Right lobe of liver (tissue), 6 donors: ENCODE results near the gene DUOXA2. TPM values are rescaled to one million over a fixed set of nuclear protein-coding genes. Genes with fewer than 3 reads are reported as not detected.

Experiments used
- ATAC-seq, 4 donors: fragments of 200-7000 bp; cut with Tn5 transposase; one replicate each; pipeline ENCODE4 v1.9.1; 2020; ENCODE audit warnings: mild to moderate bottlenecking in 4 of 4, moderate library complexity in 4 of 4
- DNase-seq, 3 donors: peaks; one replicate each; pipeline ENCODE4 v3.0.0-alpha.2; 2020
- H3K27ac ChIP-seq, 3 donors: fragments of 200-600 bp; one replicate each; pipeline ENCODE4 v1.8.0; 2022
- H3K27me3 ChIP-seq, 2 donors: fragments of 200-600 bp; one replicate each; pipeline ENCODE4 v1.8.0; 2022
- H3K36me3 ChIP-seq, 4 donors: fragments of 200-600 bp; sonication (generic) in 1 of 4; one replicate each; pipeline versions ENCODE4 v1.5.1 to v1.8.0; 2017 to 2022; ENCODE audit warnings: control low read depth in 1 of 4
- H3K4me1 ChIP-seq, 4 donors: fragments of 200-600 bp; sonication (generic) in 1 of 4; one replicate each; pipeline versions ENCODE4 v1.5.1 to v1.8.0; 2017 to 2022; ENCODE audit warnings: control low read depth in 1 of 4
- H3K4me3 ChIP-seq, 3 donors: fragments of 200-600 bp; one replicate each; pipeline ENCODE4 v1.8.0; 2022
- H3K9me3 ChIP-seq, 4 donors: fragments of 200-600 bp; sonication (generic) in 1 of 4; one replicate each; pipeline versions ENCODE4 v1.5.1 to v1.8.0; 2017 to 2022; ENCODE audit warnings: control low read depth in 1 of 4
- POLR2A ChIP-seq: fragments of 450-650 bp; IDR thresholded peaks from one replicate; pipeline ENCODE4 v1.6.1; 2017; ENCODE audit warnings: antibody characterized with exemption, mild to moderate bottlenecking
- WGBS: methylation state at CpG from one replicate; pipeline ENCODE4 v1.1.6; 2018; ENCODE audit warnings: low coverage, low lambda C conversion rate; ENCODE audit not compliant: insufficient coverage; ENCODE audit errors: missing lambda C conversion rate; 5-methylcytosine and 5-hydroxymethylcytosine counted together
- intact Hi-C, 2 donors: fragments of 100-400 bp; cut with DNase I; formaldehyde crosslinking; loops; one replicate each; pipeline versions ENCODE4 v1.11.2 to v1.14.1; 2022
- total RNA-seq, 6 experiments: library from RNA; depleted of rRNA in 2 of 6; stranded (reverse); fragments of >200 nt in 2 of 6; fragmentation: NEBNext Ultra II Directional in 3 of 6; extraction: Animal tissue kit (Norgen Biotek cat#: 25700) in 3 of 6; gene quantifications; one replicate each; pipeline versions ENCODE4 v1.1.0 to v1.2.4, GENCODE V29; 2016 to 2023
- TF ChIP-seq, protein P1 (sequence below), 4 donors: fragments of 200-600 bp in 3 of 4; fragments of 450-650 bp in 1 of 4; IDR thresholded peaks; one replicate each; pipeline versions ENCODE4 v1.5.1 to v1.8.0; 2016 to 2022; ENCODE audit warnings: antibody characterized with exemption in 4 of 4, mild to moderate bottlenecking in 2 of 4
- donor health status: DM: no; HTN: yes; CAD: no.
- donor health status: DM: no; HTN: no; CAD: no.
- donor health status: DM: no; HTN: no; CAD: no.
- donor health status: DM: no; HTN: yes; CAD: no.
- donor health status: DM: no; HTN: yes; CAD: no.

DUOXA2 gene
- total RNA-seq, 6 experiments from 2014 or later, result 1.4 TPM; not detected in 5

GRCh38 chr15:45105586-45105985 is 8.5 kb upstream of the DUOXA2 start:
- ATAC-seq, result no peak
- no peak for DNase-seq
- Histone ChIP-seq H3K27ac (no peak overlapping the region), H3K27me3 (no peaks in the 10 kb centered on the region), H3K4me1 (no peaks in the 10 kb centered on the region), H3K9me3 (no peaks in the 10 kb centered on the region), H3K36me3 (no peaks in the 10 kb centered on the region), H3K4me3 (no peak overlapping the region)
- intact Hi-C loops, result no loop called here
- TF ChIP-seq, protein P1, sequence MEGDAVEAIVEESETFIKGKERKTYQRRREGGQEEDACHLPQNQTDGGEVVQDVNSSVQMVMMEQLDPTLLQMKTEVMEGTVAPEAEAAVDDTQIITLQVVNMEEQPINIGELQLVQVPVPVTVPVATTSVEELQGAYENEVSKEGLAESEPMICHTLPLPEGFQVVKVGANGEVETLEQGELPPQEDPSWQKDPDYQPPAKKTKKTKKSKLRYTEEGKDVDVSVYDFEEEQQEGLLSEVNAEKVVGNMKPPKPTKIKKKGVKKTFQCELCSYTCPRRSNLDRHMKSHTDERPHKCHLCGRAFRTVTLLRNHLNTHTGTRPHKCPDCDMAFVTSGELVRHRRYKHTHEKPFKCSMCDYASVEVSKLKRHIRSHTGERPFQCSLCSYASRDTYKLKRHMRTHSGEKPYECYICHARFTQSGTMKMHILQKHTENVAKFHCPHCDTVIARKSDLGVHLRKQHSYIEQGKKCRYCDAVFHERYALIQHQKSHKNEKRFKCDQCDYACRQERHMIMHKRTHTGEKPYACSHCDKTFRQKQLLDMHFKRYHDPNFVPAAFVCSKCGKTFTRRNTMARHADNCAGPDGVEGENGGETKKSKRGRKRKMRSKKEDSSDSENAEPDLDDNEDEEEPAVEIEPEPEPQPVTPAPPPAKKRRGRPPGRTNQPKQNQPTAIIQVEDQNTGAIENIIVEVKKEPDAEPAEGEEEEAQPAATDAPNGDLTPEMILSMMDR (IDR thresholded peaks at IDR 0.05), result no peak
- TF ChIP-seq POLR2A, result no peak
- 40% methylated on average over 1 of the region's 11 CpGs for WGBS

DNA sequence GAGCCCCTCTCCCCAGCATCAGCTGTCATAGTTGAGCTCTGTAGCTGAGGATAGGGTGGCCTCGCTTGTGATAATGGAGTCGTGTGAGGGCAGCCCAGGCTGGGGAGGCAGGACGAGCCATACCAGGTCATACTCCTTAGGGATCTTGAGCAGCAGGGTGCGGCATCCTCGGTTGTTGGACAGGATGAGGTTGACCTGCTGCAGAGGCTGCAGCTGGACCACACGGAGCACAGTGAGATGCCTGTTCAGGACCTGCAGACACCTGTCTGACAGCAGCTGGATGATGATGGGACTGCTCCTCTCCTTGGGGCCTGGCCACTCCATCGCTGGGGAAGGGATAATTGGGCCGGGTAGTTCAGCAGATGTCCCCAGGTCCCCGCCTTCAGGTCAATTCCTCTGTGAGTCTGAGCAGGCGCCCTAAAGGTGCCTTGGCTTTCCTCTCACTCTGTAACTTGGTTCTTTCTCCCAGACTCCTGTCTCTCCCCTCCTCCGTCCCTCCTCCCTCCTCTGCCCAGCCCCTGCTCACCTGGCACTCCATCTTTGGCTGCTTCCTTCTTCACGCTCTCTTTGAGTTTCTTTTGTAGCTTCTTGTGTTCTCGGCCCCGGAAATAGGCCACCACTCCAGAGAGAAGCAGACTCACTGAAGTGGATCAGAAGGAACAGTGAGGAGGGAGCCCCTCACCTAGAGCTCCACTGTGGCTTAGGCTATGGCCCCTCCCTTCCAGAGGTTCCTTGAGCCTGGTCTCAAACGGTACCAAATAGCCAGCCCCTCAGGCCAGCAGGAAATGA is 7.9 kb upstream of the DUOXA2 start:
- H3K36me3 ChIP-seq, result no peaks in the 10 kb centered on the region
- ATAC-seq, result no peak
- H3K9me3 ChIP-seq, result no peaks in the 10 kb centered on the region
- DNase-seq, result no peak
- intact Hi-C loops, result no loop called here
- TF ChIP-seq, protein P1 (IDR thresholded peaks at IDR 0.05), result no peak
- TF ChIP-seq POLR2A, result no peak
- H3K4me3 ChIP-seq, result no peak overlapping the region
- H3K4me1 ChIP-seq, result no peaks in the 10 kb centered on the region
- no peak overlapping the region for H3K27ac ChIP-seq
- no peaks in the 10 kb centered on the region for H3K27me3 ChIP-seq
- 72% methylated on average over 5 of the region's 15 CpGs for WGBS

DNA sequence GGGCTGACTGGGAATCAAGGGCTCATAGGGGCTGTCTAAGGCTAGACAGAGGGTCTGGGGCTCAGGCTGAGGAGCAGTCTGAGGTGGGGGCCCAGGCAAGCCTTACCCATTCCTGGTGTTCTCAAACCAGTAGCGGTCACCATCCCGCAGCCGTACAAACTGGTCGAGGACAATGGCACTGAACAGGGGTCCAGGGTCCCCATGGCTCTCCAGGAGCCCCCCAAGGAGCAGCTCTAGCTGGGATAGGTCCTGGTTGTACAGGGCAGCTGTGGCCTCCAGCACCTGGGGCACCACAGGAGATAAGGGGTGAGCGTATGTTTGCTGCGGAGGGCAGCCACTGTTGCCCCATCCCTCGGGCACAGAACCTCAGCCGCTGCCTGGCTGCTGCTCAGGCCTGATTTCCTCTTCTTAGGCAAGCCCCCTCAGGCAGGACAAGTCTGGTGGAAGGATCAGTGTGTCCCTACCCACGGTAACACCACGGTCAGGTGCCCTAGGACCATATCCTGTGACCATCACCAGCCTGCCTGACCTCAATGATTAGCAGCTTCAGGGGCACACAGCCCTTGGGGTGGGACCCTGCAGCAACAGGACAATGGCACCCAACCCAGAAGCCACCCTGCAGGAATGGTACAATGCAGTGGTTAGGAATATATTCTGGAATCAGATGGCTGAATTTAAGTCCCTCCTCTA is 6.0 kb upstream of the DUOXA2 start:
- no peak for ATAC-seq
- Histone ChIP-seq H3K9me3 (no peaks in the 10 kb centered on the region), H3K27me3 (peaks cover 0 to 6% of the 10 kb centered on the region in 2 donors), H3K4me1 (no peaks in the 10 kb centered on the region), H3K27ac (no peak overlapping the region), H3K4me3 (no peak overlapping the region), H3K36me3 (no peaks in the 10 kb centered on the region)
- DNase-seq, result no peak
- no peak for TF ChIP-seq POLR2A
- TF ChIP-seq, protein P1 (IDR thresholded peaks at IDR 0.05), result no peak
- intact Hi-C loops, result no loop called here
- WGBS, result no CpG with 5 or more reads among the region's 10 CpGs

DNA sequence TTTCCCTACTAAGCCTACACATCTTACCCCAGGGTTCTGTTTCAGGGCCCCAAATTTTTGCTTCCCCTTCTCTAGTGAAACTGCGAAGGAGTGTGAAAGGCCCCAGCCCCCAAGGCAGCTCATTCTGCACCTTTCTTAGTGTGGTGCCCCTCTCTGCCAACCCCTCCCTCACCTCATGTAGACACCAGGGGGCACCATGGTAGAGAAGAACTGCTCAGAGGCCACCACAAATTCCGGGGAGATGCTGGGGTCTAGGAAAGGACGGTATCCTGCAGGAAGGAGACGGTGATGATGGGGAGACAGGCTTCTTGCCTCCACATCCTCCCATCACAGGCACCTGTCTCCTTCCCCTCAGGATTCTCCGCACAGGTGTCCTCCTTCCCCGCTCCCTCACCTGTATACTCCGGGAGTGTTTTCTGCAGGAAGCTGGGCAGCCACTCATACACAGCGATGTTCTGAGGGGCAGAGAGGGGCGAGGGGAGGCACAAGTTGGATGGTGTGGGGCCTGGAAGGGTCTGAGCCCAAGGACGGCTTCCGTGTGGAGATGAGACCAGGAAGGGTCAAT is 3.8 kb upstream of the DUOXA2 start:
- intact Hi-C loops, result loop anchor here in 1 of 2 donors (10.0 kb wide), 1 partner anchor 146 kb away; no protein-coding TSS in a partner anchor
- 41% methylated on average over 10 of the region's 11 CpGs for WGBS
- no peak for DNase-seq

More for the DNA sequence above, 3.8 kb upstream of the DUOXA2 start:
- TF ChIP-seq, protein P1 (IDR thresholded peaks at IDR 0.05), result no peak
- TF ChIP-seq POLR2A, result no peak
- no peaks in the 10 kb centered on the region for H3K36me3 ChIP-seq
- H3K27ac ChIP-seq, result no peak overlapping the region
- no peaks in the 10 kb centered on the region for H3K9me3 ChIP-seq
- ATAC-seq, result no peak
- peaks cover 0 to 6% of the 10 kb centered on the region in 2 donors for H3K27me3 ChIP-seq
- H3K4me1 ChIP-seq, result peaks cover 0 to 7% (median 0%) of the 10 kb centered on the region in 4 donors
- no peak overlapping the region for H3K4me3 ChIP-seq
